CD4-positive, alpha-beta T cell treated with Interleukin-15 for 4 hours (primary cell): ENCODE data around the gene ARMC12.
"Not testable (repeated sequence)": the region's sequence is repeated elsewhere in the genome, so short reads cannot be mapped to it uniquely, and the experiment has no call there.

ENCODE experiments used
- DNase-seq: peaks from one replicate; pipeline ENCODE4 v3.0.0-alpha.2; 2020; ENCODE audit warnings: low spot score

Gene ARMC12

GRCh38 chr6:35718911-35719381, 17.9 kb upstream of the ARMC12 start:
- DNase-seq: peak; percentile 34

DNA sequence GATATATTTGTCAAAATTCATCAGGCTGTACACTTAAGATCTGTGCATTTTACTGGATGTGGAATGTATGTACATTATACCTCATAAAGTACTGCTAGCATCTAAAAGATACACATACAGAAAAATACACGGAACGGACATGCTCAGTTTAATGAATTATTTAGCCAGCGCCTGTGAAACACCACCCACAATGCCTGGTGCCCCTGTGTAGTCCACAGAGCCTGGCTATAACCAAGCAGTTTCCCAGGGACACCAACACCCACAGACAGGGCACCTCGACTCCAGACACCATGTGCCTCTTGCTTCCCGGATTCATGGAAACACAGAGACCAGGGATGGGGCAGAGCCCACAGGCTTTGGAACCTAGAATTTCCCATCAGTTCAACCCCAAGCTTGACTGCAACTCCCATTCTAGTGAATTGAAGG, 17.4 kb upstream of the ARMC12 start:
- no peak for DNase-seq

GRCh38 chr6:35719830-35720733, 16.8 kb upstream of the ARMC12 start:
- DNase-seq: no peak

DNA sequence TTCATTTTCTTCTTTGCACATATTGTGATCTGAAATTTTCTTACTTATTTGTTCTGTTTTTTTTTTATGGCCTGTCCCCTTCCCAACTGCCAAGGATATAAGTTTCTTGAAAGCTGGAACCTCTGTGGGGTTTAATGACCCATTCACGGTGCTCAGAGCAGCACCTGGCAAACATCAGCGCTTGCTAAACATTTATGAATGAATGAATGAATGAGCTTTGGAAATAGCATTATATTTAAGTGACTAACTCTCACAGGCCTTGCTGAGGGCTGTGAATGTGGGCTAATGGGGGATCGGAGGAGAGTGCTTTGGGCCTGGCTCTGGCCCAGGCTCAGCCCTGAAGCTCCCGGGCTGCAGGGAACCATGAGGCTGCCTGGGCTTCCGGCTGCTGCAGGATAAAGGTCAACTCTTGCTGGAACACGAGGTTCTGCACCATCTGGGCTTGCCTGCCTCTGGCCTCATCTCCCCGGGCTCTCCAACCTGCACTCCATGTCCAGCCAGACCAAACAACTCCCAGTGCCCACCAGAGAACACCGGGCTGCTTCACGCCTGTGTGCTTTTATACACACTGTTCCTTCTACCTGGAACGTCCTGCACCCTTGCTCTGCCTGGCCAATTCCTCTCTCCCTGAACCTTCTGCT, 14.6 kb upstream of the ARMC12 start:
- no peak for DNase-seq

DNA sequence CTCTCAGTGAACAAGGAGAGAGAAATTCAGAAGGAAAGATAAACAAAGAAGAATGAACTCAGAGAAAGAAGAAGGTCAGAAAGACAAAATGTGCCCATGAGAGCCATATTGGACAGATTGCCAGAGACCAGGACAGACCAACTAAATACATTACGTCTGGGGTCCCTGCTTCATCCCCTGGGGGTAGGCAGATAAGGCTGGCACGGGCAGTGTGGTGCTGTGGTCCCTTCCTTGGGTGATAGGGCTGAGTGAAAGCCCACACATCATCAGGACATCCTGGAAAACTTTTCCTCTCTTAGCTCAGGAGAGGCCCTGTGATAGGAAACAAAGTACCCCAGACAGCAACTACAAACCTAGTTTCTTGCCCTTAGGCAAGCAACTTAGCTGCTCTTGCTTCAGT, 13.2 kb upstream of the ARMC12 start:
- no peak for DNase-seq

DNA sequence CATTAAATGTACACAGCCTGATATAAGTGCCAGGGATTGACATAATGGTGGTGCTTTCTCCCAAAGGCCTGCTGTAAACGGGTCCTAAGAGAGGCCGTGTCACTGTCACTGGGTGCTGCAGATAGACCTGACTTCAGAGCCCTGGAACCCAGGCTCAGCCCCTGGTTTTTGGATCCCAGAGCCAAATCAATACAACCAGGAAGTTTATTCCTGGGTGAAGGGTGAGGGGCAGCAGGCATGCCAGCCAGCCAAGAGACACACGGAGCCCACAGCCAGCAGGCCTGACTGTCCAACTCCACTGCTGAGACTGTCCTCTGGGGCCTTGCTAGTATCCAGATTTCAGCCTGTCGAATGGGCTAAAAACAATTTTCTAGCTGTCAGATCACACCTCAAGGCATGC, 12.8 kb upstream of the ARMC12 start:
- DNase-seq: no peak

- DNase-seq: no peak
Observed at GRCh38 chr6:35724471-35724870, 12.4 kb upstream of the ARMC12 start.

DNA sequence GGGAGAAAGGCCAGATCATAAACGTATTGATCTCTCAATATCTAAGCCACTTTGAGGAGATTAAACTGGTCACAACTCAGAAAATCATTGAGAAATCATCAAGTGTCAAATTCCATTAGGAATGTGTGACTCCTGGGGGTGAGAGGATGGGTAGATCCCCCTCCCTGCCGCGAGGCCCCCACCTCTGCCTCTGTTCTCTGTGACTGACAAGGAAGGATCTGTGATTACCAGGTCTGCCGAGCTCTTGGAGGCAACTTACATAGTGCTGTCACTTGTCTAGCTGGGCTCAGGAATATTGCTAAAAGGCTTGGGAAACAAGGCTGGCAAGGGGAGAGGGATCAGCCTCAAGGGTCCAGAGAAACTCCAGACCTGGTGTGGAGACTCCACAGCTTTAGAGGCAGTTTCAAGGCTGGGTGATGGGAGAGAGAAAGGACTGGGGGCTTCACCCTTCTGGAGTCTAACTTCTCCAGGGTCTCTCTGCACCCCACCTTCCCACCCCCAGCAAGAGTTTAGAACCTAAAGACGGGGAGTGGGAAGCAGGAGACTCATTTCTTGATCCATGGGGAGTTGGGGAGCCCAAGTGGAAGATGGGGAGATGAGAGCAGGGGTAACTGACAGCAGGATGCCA, 11.6 kb upstream of the ARMC12 start:
- DNase-seq: no peak

DNA sequence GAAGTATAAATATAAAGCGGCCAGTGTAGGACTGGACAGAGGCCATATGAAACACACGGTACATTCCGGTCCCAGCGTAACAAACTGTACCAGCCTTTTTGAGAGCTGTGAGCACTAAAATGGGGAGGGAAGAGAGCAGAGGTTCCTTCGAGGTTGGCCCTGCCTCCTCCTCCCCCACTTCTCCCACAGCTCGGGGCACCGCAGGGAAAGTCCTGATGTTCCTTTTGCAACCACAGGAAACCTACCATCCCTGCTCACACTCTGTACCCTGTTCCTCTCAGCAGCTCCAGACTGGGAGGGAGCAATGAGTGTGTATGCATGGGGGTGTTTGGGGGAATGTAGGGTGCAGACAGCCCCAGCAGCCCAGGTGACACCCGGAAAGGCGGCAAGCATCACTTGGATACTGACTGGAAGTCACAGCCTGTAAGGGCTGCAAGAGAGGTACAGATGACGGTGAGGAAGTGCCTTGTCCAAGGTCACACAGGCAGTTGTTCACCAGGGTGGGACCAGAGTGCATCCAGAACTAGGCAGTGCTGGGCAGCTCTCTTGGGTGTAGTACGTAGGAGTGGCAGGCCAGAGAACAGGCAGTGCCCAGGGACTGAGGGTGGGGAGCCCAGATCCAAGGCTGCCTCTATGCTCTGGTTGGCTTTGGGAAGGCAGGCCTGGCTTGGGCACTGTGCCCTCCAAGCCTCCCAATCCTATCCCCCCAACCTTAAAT, 11.0 kb upstream of the ARMC12 start:
- DNase-seq: no peak

DNA sequence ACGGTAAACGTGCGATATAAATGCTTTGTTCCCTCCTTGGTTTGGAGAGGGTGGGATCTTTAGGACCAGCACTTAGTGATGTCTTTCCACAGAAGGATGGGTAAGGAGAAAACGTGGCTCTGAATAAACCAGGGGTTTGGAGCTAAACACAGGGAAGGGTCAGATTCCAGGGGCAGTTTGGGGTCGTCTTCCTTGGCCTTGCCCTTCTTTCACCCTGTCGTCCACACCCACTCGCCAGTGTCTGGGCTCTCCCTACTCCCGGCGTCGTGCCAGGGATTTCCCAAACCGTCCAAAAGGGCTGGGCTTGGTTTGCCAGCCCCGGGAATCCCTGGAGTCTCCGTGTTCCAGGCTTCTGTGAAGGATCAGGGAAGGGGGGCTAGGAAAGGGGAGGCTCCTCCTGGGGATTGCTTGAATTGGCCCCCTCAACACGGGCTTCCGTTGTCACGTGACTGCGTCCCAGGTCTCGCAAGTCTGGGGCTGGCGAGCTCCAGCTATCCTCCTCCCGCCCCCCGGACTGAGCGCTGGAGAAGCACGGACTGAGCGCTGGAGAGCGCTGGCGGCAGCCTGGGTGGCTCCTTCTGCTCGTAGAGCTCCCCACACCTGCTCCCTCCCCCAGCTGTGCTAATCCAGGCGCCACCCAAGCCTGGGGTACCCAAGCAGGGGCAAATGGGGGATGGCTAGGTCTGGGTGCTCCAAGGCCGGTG, 9.4 kb upstream of the ARMC12 start:
- no peak for DNase-seq

- peak; percentile 90 for DNase-seq
Observed at GRCh38 chr6:35727935-35728682, 8.7 kb upstream of the ARMC12 start.

- no peak for DNase-seq
Observed at GRCh38 chr6:35728683-35729678, 7.9 kb upstream of the ARMC12 start.

DNA sequence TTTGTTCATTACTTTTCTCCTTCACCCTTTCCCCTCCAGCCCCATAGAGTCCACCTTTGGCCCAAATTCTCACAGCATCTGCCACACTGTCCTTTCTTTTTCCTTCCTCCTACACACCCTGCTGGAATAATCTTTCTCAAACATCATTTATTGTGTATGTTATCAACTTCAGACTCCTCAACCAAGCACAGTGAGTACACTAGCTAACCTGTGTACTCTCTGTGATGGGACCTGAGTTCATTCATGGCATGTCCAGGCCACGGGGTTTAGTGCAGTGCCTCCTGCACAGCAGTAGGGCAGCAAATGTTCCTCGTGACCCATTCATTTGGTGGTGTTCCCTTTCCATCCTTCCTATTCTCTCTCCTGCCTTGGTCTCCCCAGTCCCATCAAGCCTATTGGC, 7.1 kb upstream of the ARMC12 start:
- DNase-seq: no peak

DNA sequence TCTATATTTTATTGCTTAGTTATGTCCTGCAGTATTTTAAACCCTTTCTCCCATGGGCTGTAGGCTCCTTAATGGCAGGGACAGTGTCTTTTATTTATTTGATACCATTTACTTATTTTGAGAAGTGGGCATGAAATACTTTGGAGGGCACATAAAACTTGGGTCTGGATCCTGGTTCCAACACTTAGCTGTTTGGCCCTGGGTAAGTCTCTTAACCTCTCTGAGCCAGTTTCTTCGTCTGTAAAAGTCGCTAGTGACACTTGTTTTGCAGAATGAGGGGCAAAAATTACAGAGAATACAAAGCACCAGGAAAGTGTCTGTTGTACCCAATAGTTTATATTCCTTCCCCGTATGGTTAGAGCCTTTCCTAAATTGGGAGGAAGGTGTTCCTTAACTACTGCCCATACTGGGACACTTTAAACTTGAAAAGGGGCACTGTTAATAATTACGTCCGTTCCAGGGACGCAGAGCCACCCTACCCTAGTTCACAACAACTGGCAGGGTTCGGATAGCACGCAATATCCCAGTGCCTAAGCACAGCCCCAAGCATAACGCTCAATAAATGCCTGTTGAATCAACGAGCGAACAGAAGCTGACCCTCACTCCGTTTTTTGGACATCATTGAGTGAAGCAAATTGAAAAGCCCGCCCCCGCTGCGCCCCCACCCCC, 6.0 kb upstream of the ARMC12 start:
- no peak for DNase-seq

- DNase-seq: peak; percentile 86
Observed at GRCh38 chr6:35731414-35731735, 5.5 kb upstream of the ARMC12 start.

DNA sequence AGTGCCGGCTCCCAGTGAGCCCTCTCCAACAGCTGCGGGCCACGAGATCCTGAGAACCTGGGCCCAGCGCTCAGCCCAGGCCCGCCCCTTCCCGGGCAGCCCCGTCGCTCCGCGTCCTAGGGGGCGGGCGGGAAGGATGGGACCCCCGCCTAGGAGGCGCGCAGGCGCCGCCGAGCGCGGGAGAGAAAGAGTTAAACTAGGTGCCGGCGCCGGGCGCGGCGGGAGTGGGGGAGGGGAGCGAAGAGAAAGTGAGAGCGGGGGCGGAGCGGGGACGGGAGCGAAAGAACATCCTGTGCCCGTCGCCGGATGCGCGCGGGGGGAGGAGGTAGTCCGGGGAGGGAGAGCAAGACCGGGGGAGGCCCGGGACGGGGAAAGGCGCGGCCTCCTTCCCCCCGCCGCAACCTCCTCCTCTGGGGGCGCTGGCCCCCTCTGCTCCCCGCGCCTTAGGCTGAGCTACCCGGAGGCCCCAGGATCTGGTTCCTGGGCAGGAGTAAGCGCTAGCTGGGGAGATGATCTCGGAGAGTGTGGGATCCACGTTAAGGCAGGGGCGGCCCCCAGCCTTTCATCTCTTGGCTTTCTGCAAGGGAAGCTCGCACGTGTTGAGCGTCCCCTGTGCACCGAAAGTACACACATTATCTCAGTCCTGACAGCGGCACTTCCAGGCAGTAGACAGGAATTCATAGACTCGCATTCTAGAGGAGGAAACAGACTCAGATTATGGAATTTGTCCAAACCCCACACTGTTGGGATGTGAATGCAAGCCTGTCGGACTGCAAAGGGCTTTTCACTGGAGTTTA, 4.9 kb upstream of the ARMC12 start:
- peak; percentile 90 for DNase-seq

DNA sequence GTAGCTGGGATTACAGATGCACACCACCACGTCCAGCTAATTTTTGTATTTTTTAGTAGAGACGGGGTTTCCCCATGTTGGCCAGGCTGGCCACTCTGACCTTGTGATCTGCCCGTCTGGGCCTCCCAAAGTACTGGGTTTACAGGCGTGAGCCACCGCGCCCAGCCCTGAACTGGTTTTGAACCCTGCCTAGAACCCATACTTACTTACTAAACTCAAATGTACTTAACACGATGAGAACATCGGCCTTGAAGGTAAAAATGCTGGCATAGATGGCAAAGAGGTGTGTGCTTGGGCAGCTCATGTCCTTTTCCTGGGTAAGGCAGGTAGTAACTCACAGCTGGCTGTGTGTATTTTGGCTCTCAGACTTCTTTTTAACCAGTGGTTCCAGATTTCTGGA, 3.2 kb upstream of the ARMC12 start:
- no peak for DNase-seq

DNA sequence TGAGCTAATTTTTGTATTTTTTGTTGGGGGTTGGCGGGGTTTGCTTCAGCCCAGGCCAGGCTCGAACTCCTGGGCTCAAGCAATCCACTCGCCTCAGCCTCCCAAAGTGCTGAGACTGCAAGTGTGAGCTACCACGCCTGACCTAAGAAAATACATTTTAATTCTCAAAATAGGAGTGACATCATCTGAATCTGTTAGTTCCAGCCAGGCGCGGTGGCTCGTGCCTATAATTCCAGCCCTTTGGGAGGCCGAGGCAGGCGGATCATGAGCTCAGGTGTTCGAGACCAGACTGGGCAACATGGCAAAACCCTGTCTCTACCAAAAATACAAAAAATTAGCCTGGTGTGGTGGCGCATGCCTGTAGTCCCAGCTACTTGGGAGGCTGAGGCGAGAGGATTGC, 2.5 kb upstream of the ARMC12 start:
- not testable (repeated sequence) for DNase-seq
